ENCODE results near the gene TAC4. TPM values are rescaled to one million over a fixed set of nuclear protein-coding genes. Genes with fewer than 3 reads are reported as not detected.

Gene TAC4
- total and polyA plus RNA-seq, 2 of the 13 experiments (the other 11 are each of a cell fraction or from before 2014, with no cell fraction given): not detected

GRCh38 chr17:49823614-49824013 is 24.3 kb downstream of the TAC4 start:
- 98% methylated on average over 2 of the region's 2 CpGs for WGBS (ENCODE audit: low lambda C conversion rate)
- ATAC-seq: no peak
- BruUV-seq (replicated peaks): no TSS peak
- Histone ChIP-seq H3K9ac (ENCODE audit: insufficient read depth, low read depth, low read length) (no peak overlapping the region), H3K79me2 (ENCODE audit: insufficient read depth, low read length) (no peaks in the 10 kb centered on the region), H3K9me3 (ENCODE audit: low read length) (no peaks in the 10 kb centered on the region), H3K27me3 (ENCODE audit: control insufficient read depth in 1 of 2, insufficient read depth in 2 of 2, low read length in 2 of 2) (no peaks in the 10 kb centered on the region), H3K4me1 (ENCODE audit: insufficient read depth, low read length) (no peaks in the 10 kb centered on the region), H3K4me2 (ENCODE audit: low read depth, low read length) (no peak overlapping the region), H3K36me3 (replicated peaks in 1 of 2; ENCODE audit: control insufficient read depth in 1 of 2, insufficient read depth in 2 of 2, low read length in 2 of 2) (peaks cover 36 to 78% of the 10 kb centered on the region in 2 experiments), H3K27ac (ENCODE audit: extremely low read length, insufficient read depth, low read length) (no peak overlapping the region), H3K4me3 (replicated peaks in 1 of 3; ENCODE audit: insufficient read depth in 1 of 3, low read depth in 2 of 3, low read length in 3 of 3) (no peak overlapping the region), H4K20me1 (ENCODE audit: insufficient read depth, low read length) (no peaks in the 10 kb centered on the region), H2AFZ (ENCODE audit: low read length) (no peak overlapping the region)
- no peak for FAIRE-seq
- intact Hi-C loops (cut with micrococcal nuclease; ENCODE audit: unreplicated experiment): no loop called here
- TF ChIP-seq ZFP36L2 (CRISPR knock-in tag; IDR thresholded peaks at IDR 0.05) (no peak), RFXAP (CRISPR knock-in tag; IDR thresholded peaks at IDR 0.05; ENCODE audit: borderline replicate concordance) (no peak), MIER3 (CRISPR knock-in tag; IDR thresholded peaks at IDR 0.05; ENCODE audit: borderline replicate concordance) (no peak), ZFP91 (CRISPR knock-in tag; IDR thresholded peaks at IDR 0.05; ENCODE audit: borderline replicate concordance) (no peak), KLF9 (CRISPR knock-in tag; IDR thresholded peaks at IDR 0.05; ENCODE audit: low read depth) (no peak), MYNN (CRISPR knock-in tag; IDR thresholded peaks at IDR 0.05; ENCODE audit: low read depth) (no peak), MAFK (conservative IDR thresholded peaks at IDR 0.05 in 1 of 2, IDR thresholded peaks at IDR 0.05 in 1 of 2; ENCODE audit: low read length in 2 of 2) (peak; percentile 31 to 42; a peak in 3 of 4 replicates), ZC3H13 (CRISPR knock-in tag; IDR thresholded peaks at IDR 0.05) (no peak), RNF2 (conservative IDR thresholded peaks at IDR 0.05; ENCODE audit: low read depth) (no peak), MAFF (IDR thresholded peaks at IDR 0.05; ENCODE audit: low read depth, low read length) (peak; percentile 32; the same call in 1 of the 2 replicates), ZBTB7B (CRISPR knock-in tag; IDR thresholded peaks at IDR 0.05) (no peak), ZSCAN9 (CRISPR knock-in tag; IDR thresholded peaks at IDR 0.05; ENCODE audit: borderline replicate concordance) (no peak), E2F5 (CRISPR knock-in tag; conservative IDR thresholded peaks at IDR 0.05) (no peak)
- in situ Hi-C loops (cut with HindIII; ENCODE audit: extremely low pct_ligation_motif_present, low pct_unique_long_range_greater_than_20kb): no loop called here
- ChIA-PET CTCF (ENCODE audit: low intra/inter-chr PET ratio, low total read pairs) (no interaction called here), POLR2A (no interaction called here)
- no peak for DNase-seq (ENCODE audit: low spot score)

Measured in HepG2 (cell line).